GM10266 (cell line): ENCODE results near the gene ZNF236.

ENCODE experiments used
- DNase-seq: peaks from one replicate; pipeline ENCODE4 v3.0.0; 2012; ENCODE audit errors: extremely low spot score
- CTCF ChIP-seq: IDR thresholded peaks from 2 replicates; pipeline ENCODE4 v1.5.1; 2012; ENCODE audit warnings: mild to moderate bottlenecking, low read depth; ENCODE audit not compliant: control insufficient read depth, insufficient read depth; ENCODE audit errors: missing control alignments

Gene ZNF236

GRCh38 chr18:76972846-76973519, 150.6 kb downstream of the ZNF236 start:
- no peak for TF ChIP-seq CTCF
- no peak for DNase-seq

GRCh38 chr18:76973520-76974266, 151.3 kb downstream of the ZNF236 start:
- DNase-seq, result no peak
- no peak for TF ChIP-seq CTCF

GRCh38 chr18:76974386-76974785, 152.0 kb downstream of the ZNF236 start:
- TF ChIP-seq CTCF, result no peak

GRCh38 chr18:76975577-76976110, 153.3 kb downstream of the ZNF236 start:
- DNase-seq, result no peak
- TF ChIP-seq CTCF, result no peak

More at GRCh38 chr18:76974386-76974785, 152.0 kb downstream of the ZNF236 start:
- DNase-seq, result no peak

GRCh38 chr18:76977108-76977621, 154.8 kb downstream of the ZNF236 start:
- TF ChIP-seq CTCF, result no peak
- no peak for DNase-seq

- TF ChIP-seq CTCF, result no peak
- DNase-seq, result no peak
Measured at GRCh38 chr18:76977684-76978232, 155.4 kb downstream of the ZNF236 start.
